MCF 10A (cell line): ENCODE measurements around the gene EZR. TPM values are rescaled to one million over a fixed set of nuclear protein-coding genes. Genes with fewer than 3 reads are reported as not detected.

Experiments
- BruUV-seq: library from RNA; stranded (reverse); fragments of 400-500 nt; replicated peaks from 2 replicates; lab custom pipeline; 2021; lab: Mats Ljungman, UMichigan
- CTCF ChIA-PET: fragments of 300-600 bp; sonication (Branson Sonifier 250); formaldehyde crosslinking; extraction: SDS; loops from one replicate; lab custom pipeline; 2021; ENCODE audit warnings: antibody characterized with exemption, inconsistent platforms; lab: Yijun Ruan, JAX
- POLR2A ChIA-PET: fragments of 300-600, 350-650 bp; sonication (Branson Sonifier 250); formaldehyde crosslinking; extraction: SDS; loops from one replicate; lab custom pipeline; 2020; ENCODE audit warnings: antibody characterized with exemption, inconsistent platforms; lab: Yijun Ruan, JAX
- DNase-seq: peaks from one replicate; pipeline ENCODE4 v3.0.0-alpha.2; 2018; ENCODE audit not compliant: unreplicated experiment
- H3K27ac Mint-ChIP-seq: one replicate; pipeline ENCODE4 v1.8.0; 2022; ENCODE audit warnings: mild to moderate bottlenecking, low read depth, mixed read lengths; ENCODE audit not compliant: unreplicated experiment
- H3K27me3 Mint-ChIP-seq: one replicate; pipeline ENCODE4 v1.8.0; 2022; ENCODE audit warnings: mixed read lengths; ENCODE audit not compliant: insufficient read depth, unreplicated experiment
- H3K36me3 Mint-ChIP-seq: one replicate; pipeline ENCODE4 v1.8.0; 2022; ENCODE audit warnings: mild to moderate bottlenecking, moderate library complexity, mixed read lengths; ENCODE audit not compliant: insufficient read depth, unreplicated experiment
- H3K4me1 Mint-ChIP-seq: one replicate; pipeline ENCODE4 v1.8.0; 2022; ENCODE audit warnings: mixed read lengths; ENCODE audit not compliant: insufficient read depth, unreplicated experiment
- H3K4me3 Mint-ChIP-seq: one replicate; pipeline ENCODE4 v1.8.0; 2022; ENCODE audit warnings: mild to moderate bottlenecking, moderate library complexity, mixed read lengths; ENCODE audit not compliant: unreplicated experiment
- H3K9me3 Mint-ChIP-seq: one replicate; pipeline ENCODE4 v1.8.0; 2022; ENCODE audit warnings: mixed read lengths; ENCODE audit not compliant: unreplicated experiment
- CTCF ChIP-seq: fragments of 200-600 bp; IDR thresholded peaks from one replicate; pipeline ENCODE4 v1.8.0; 2022; ENCODE audit warnings: antibody characterized with exemption, mild to moderate bottlenecking; ENCODE audit not compliant: unreplicated experiment
- intact Hi-C: fragments of 100-400 bp; cut with micrococcal nuclease; formaldehyde crosslinking; loops from 2 replicates; pipeline ENCODE4 v1.14.1; 2022
- total RNA-seq: library from RNA; stranded (reverse); gene quantifications from 2 replicates; pipeline ENCODE4 v1.2.3, GENCODE V29; 2022

The EZR gene
- total RNA-seq, 1 experiment from 2014 or later: 243 TPM

- H3K4me1 Mint-ChIP-seq: peaks cover 53% of the 10 kb centered on the region
- BruUV-seq: no TSS peak
- DNase-seq: no peak
- H3K27ac Mint-ChIP-seq: peak overlapping the region; percentile 19
- CTCF ChIA-PET: interaction anchor here (0.6 to 2.4 kb wide), 2 partner anchors 12 to 246 kb away, joined by 3 to 11 read pairs; no protein-coding TSS in a partner anchor
- H3K27me3 Mint-ChIP-seq: no peaks in the 10 kb centered on the region
- POLR2A ChIA-PET: interaction anchor here (0.7 to 1.7 kb wide), 5 partner anchors 10 to 166 kb away, joined by 3 to 6 read pairs (median 3); partner anchors contain the start of gene DYNLT1
- no peak for TF ChIP-seq CTCF
- peaks cover 87% of the 10 kb centered on the region for H3K36me3 Mint-ChIP-seq
- no peaks in the 10 kb centered on the region for H3K9me3 Mint-ChIP-seq
- intact Hi-C loops: no loop called here
- H3K4me3 Mint-ChIP-seq: no peak overlapping the region
Observed at GRCh38 chr6:158810155-158811095, 8.7 kb downstream of the EZR start.

GRCh38 chr6:158808941-158809678 lies 10.1 kb downstream of the EZR start:
- Mint-ChIP-seq H3K4me1 (peaks cover 53% of the 10 kb centered on the region), H3K27ac (no peak overlapping the region), H3K9me3 (no peaks in the 10 kb centered on the region), H3K36me3 (peaks cover 78% of the 10 kb centered on the region), H3K27me3 (no peaks in the 10 kb centered on the region), H3K4me3 (no peak overlapping the region)
- TF ChIP-seq CTCF: no peak
- no peak for DNase-seq
- intact Hi-C loops: no loop called here
- ChIA-PET POLR2A (interaction anchor here (0.7 to 1.1 kb wide), 2 partner anchors 8 to 60 kb away, joined by 3 to 7 read pairs; no protein-coding TSS in a partner anchor), CTCF (interaction anchor here (0.6 to 2.5 kb wide), 6 partner anchors 10 to 280 kb away, joined by 3 to 11 read pairs (median 5); no protein-coding TSS in a partner anchor)
- BruUV-seq: no TSS peak

GRCh38 chr6:158808442-158808833 lies 10.7 kb downstream of the EZR start:
- H3K27ac Mint-ChIP-seq: no peak overlapping the region
- no peaks in the 10 kb centered on the region for H3K27me3 Mint-ChIP-seq
- no peak for DNase-seq
- peaks cover 72% of the 10 kb centered on the region for H3K36me3 Mint-ChIP-seq
- CTCF ChIA-PET: interaction anchor here (0.6 to 2.5 kb wide), 7 partner anchors 10 to 279 kb away, joined by 3 to 11 read pairs (median 4); no protein-coding TSS in a partner anchor
- POLR2A ChIA-PET: interaction anchor here (1.0 to 1.5 kb wide), 3 partner anchors 9 to 45 kb away, joined by 3 read pairs; no protein-coding TSS in a partner anchor
- no peaks in the 10 kb centered on the region for H3K9me3 Mint-ChIP-seq
- intact Hi-C loops: no loop called here
- no peak for TF ChIP-seq CTCF
- no peak overlapping the region for H3K4me3 Mint-ChIP-seq
- H3K4me1 Mint-ChIP-seq: peaks cover 55% of the 10 kb centered on the region
- BruUV-seq: no TSS peak
